SK-N-SH treated with all-trans-retinoic acid at 6 μM for 48 hours (cell line): ENCODE measurements around the gene FCRL6.

ENCODE experiments used
- ATAC-seq: fragments of 200-7000 bp; cut with Tn5 transposase; 3 replicates; pipeline ENCODE4 v1.9.1; 2020; ENCODE audit warnings: mild to moderate bottlenecking, moderate library complexity
- ARNTL ChIP-seq: fragments of 450-650 bp; formaldehyde crosslinking; IDR thresholded peaks from 2 replicates; pipeline ENCODE4 v1.5.0; 2020; ENCODE audit warnings: low read depth, mild to moderate bottlenecking, moderate library complexity, borderline replicate concordance
- BACH2 ChIP-seq: fragments of 250-450 bp; sonication (Bioruptor Pico); IDR thresholded peaks from 2 replicates; pipeline ENCODE4 v1.9.0; 2021; ENCODE audit warnings: mild to moderate bottlenecking, borderline replicate concordance
- CREB5 ChIP-seq: fragments of 250-450 bp; sonication (Bioruptor Pico); IDR thresholded peaks from 2 replicates; pipeline ENCODE4 v1.5.1; 2020; ENCODE audit warnings: low read depth, mild to moderate bottlenecking, moderate library complexity
- CSDC2 ChIP-seq: fragments of 250-450 bp; sonication (Bioruptor Pico); IDR thresholded peaks from 2 replicates; pipeline ENCODE4 v1.5.0; 2020; ENCODE audit warnings: mild to moderate bottlenecking, moderate library complexity
- CSRNP3 ChIP-seq: fragments of 250-450 bp; sonication (Bioruptor Pico); IDR thresholded peaks from 2 replicates; pipeline ENCODE4 v1.5.1; 2021; ENCODE audit warnings: mild to moderate bottlenecking, moderate library complexity
- ESRRG ChIP-seq: fragments of 250-450 bp; sonication (Bioruptor Pico); IDR thresholded peaks from 2 replicates; pipeline ENCODE4 v1.6.1; 2021; ENCODE audit warnings: mild to moderate bottlenecking
- GLIS3 ChIP-seq: fragments of 250-450 bp; sonication (Bioruptor Pico); IDR thresholded peaks from 2 replicates; pipeline ENCODE4 v1.5.0; 2020; ENCODE audit warnings: mild to moderate bottlenecking, moderate library complexity
- ISL1 ChIP-seq: fragments of 250-450 bp; sonication (Bioruptor Pico); IDR thresholded peaks from 2 replicates; pipeline ENCODE4 v2.1.2; 2022; ENCODE audit warnings: mild to moderate bottlenecking, moderate library complexity
- OSR1 ChIP-seq: fragments of 250-450 bp; sonication (Bioruptor Pico); IDR thresholded peaks from 2 replicates; pipeline ENCODE4 v1.8.0; 2022; ENCODE audit warnings: moderate library complexity, mild to moderate bottlenecking, inconsistent platforms
- PPARA ChIP-seq: fragments of 250-450 bp; sonication (Bioruptor Pico); IDR thresholded peaks from 2 replicates; pipeline ENCODE4 v1.5.0; 2020; ENCODE audit warnings: mild to moderate bottlenecking, borderline replicate concordance
- RARB ChIP-seq: fragments of 250-450 bp; sonication (Bioruptor Pico); IDR thresholded peaks from 2 replicates; pipeline ENCODE4 v1.8.0; 2021; ENCODE audit warnings: mild to moderate bottlenecking, moderate library complexity
- SNAI2 ChIP-seq: fragments of 250-450 bp; sonication (Bioruptor Pico); IDR thresholded peaks from 2 replicates; pipeline ENCODE4 v1.5.0; 2020; ENCODE audit warnings: mild to moderate bottlenecking, moderate library complexity
- TCF4 ChIP-seq: fragments of 250-450 bp; sonication (Bioruptor Pico); IDR thresholded peaks from 2 replicates; pipeline ENCODE4 v1.8.0; 2021; ENCODE audit warnings: mild to moderate bottlenecking, moderate library complexity, borderline replicate concordance
- TOX ChIP-seq: fragments of 250-450 bp; sonication (Bioruptor Pico); IDR thresholded peaks from 2 replicates; pipeline ENCODE4 v1.8.0; 2021; ENCODE audit warnings: mild to moderate bottlenecking, moderate library complexity, borderline replicate concordance
- ZFP3 ChIP-seq: fragments of 250-450 bp; sonication (Bioruptor Pico); IDR thresholded peaks from 2 replicates; pipeline ENCODE4 v1.5.0; 2020; ENCODE audit warnings: mild to moderate bottlenecking, moderate library complexity
- ZFP30 ChIP-seq: fragments of 450-650 bp; formaldehyde crosslinking; IDR thresholded peaks from 2 replicates; pipeline ENCODE4 v1.5.0; 2022; ENCODE audit warnings: mild to moderate bottlenecking, moderate library complexity
- ZNF565 ChIP-seq: fragments of 450-650 bp; formaldehyde crosslinking; conservative IDR thresholded peaks from 2 replicates; pipeline ENCODE4 v1.5.0; 2020; ENCODE audit warnings: low read depth, mild to moderate bottlenecking, moderate library complexity
- ZNF70 ChIP-seq: fragments of 450-650 bp; formaldehyde crosslinking; IDR thresholded peaks from 2 replicates; pipeline ENCODE4 v1.5.0; 2020; ENCODE audit warnings: mild to moderate bottlenecking, moderate library complexity
- ZNF8 ChIP-seq: fragments of 450-650 bp; formaldehyde crosslinking; IDR thresholded peaks from 2 replicates; pipeline ENCODE4 v1.5.0; 2020; ENCODE audit warnings: mild to moderate bottlenecking, moderate library complexity
- TF ChIP-seq, protein P1 (sequence below): fragments of 250-450 bp; sonication (Bioruptor Pico); IDR thresholded peaks from 2 replicates; pipeline ENCODE4 v1.5.0; 2020; ENCODE audit warnings: mild to moderate bottlenecking, moderate library complexity
- TF ChIP-seq, protein P2 (sequence below): fragments of 250-450 bp; sonication (Bioruptor Pico); IDR thresholded peaks from 2 replicates; pipeline ENCODE4 v1.8.0; 2021; ENCODE audit warnings: low read depth, mild to moderate bottlenecking, moderate library complexity, borderline replicate concordance
- TF ChIP-seq, protein P3 (sequence below): fragments of 250-450 bp; sonication (Bioruptor Pico); IDR thresholded peaks from 2 replicates; pipeline ENCODE4 v1.8.0; 2020; ENCODE audit warnings: mild to moderate bottlenecking, moderate library complexity, borderline replicate concordance

FCRL6 gene

DNA sequence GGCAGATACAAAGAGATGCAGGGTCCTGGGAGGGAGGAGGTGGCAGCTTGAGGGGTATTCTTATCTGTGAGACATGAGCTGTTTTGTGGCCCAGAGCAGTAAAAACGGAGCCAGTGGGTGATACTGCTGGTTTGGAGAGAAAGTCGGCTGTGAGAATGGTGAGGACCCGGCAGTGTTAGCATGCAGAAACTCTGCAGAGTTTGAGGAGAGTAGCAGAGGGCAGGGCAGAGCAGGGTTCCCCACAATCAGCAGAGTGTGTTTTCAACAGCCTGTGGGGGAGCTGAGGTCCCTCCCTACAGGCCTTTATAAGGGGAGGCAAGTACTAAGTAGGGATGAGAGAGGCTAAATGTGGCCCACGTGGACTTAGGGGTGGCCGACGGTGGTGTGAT is 24.9 kb downstream of the FCRL6 start:
- no peak for ATAC-seq
- no peak for TF ChIP-seq CREB5
- TF ChIP-seq, protein P1, sequence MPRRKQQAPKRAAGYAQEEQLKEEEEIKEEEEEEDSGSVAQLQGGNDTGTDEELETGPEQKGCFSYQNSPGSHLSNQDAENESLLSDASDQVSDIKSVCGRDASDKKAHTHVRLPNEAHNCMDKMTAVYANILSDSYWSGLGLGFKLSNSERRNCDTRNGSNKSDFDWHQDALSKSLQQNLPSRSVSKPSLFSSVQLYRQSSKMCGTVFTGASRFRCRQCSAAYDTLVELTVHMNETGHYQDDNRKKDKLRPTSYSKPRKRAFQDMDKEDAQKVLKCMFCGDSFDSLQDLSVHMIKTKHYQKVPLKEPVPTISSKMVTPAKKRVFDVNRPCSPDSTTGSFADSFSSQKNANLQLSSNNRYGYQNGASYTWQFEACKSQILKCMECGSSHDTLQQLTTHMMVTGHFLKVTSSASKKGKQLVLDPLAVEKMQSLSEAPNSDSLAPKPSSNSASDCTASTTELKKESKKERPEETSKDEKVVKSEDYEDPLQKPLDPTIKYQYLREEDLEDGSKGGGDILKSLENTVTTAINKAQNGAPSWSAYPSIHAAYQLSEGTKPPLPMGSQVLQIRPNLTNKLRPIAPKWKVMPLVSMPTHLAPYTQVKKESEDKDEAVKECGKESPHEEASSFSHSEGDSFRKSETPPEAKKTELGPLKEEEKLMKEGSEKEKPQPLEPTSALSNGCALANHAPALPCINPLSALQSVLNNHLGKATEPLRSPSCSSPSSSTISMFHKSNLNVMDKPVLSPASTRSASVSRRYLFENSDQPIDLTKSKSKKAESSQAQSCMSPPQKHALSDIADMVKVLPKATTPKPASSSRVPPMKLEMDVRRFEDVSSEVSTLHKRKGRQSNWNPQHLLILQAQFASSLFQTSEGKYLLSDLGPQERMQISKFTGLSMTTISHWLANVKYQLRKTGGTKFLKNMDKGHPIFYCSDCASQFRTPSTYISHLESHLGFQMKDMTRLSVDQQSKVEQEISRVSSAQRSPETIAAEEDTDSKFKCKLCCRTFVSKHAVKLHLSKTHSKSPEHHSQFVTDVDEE (CRISPR knock-in tag) = no peak
- no peak for TF ChIP-seq TOX
- TF ChIP-seq, protein P2, sequence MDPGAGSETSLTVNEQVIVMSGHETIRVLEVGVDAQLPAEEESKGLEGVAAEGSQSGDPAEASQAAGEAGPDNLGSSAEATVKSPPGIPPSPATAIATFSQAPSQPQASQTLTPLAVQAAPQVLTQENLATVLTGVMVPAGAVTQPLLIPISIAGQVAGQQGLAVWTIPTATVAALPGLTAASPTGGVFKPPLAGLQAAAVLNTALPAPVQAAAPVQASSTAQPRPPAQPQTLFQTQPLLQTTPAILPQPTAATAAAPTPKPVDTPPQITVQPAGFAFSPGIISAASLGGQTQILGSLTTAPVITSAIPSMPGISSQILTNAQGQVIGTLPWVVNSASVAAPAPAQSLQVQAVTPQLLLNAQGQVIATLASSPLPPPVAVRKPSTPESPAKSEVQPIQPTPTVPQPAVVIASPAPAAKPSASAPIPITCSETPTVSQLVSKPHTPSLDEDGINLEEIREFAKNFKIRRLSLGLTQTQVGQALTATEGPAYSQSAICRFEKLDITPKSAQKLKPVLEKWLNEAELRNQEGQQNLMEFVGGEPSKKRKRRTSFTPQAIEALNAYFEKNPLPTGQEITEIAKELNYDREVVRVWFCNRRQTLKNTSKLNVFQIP (CRISPR knock-in tag) = no peak
- TF ChIP-seq ZNF565 (CRISPR knock-in tag) = no peak
- no peak for TF ChIP-seq CSDC2
- no peak for TF ChIP-seq ISL1 (CRISPR knock-in tag)
- TF ChIP-seq SNAI2 (CRISPR knock-in tag) = no peak
- no peak for TF ChIP-seq RARB
- no peak for TF ChIP-seq ESRRG
- no peak for TF ChIP-seq CSRNP3 (CRISPR knock-in tag)
- TF ChIP-seq ZFP3 (CRISPR knock-in tag) = no peak
- TF ChIP-seq, protein P3, sequence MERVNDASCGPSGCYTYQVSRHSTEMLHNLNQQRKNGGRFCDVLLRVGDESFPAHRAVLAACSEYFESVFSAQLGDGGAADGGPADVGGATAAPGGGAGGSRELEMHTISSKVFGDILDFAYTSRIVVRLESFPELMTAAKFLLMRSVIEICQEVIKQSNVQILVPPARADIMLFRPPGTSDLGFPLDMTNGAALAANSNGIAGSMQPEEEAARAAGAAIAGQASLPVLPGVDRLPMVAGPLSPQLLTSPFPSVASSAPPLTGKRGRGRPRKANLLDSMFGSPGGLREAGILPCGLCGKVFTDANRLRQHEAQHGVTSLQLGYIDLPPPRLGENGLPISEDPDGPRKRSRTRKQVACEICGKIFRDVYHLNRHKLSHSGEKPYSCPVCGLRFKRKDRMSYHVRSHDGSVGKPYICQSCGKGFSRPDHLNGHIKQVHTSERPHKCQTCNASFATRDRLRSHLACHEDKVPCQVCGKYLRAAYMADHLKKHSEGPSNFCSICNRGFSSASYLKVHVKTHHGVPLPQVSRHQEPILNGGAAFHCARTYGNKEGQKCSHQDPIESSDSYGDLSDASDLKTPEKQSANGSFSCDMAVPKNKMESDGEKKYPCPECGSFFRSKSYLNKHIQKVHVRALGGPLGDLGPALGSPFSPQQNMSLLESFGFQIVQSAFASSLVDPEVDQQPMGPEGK = no peak
- no peak for TF ChIP-seq ZFP30 (CRISPR knock-in tag)
- no peak for TF ChIP-seq OSR1
- no peak for TF ChIP-seq GLIS3 (CRISPR knock-in tag)
- TF ChIP-seq TCF4 (CRISPR knock-in tag) = no peak
- TF ChIP-seq PPARA (CRISPR knock-in tag) = no peak
- no peak for TF ChIP-seq ARNTL (CRISPR knock-in tag)

GRCh38 chr1:159827549-159827948 is 25.4 kb downstream of the FCRL6 start:
- TF ChIP-seq TOX = no peak
- TF ChIP-seq SNAI2 (CRISPR knock-in tag) = no peak
- no peak for TF ChIP-seq BACH2 (CRISPR knock-in tag)
- no peak for ATAC-seq

- no peak for ATAC-seq
- TF ChIP-seq ZFP30 (CRISPR knock-in tag) (no peak), ARNTL (CRISPR knock-in tag) (no peak), ESRRG (no peak), CSDC2 (no peak), OSR1 (no peak), RARB (no peak), ZNF70 (CRISPR knock-in tag) (no peak), ZFP3 (CRISPR knock-in tag) (no peak), ZNF8 (CRISPR knock-in tag) (no peak), ZNF565 (CRISPR knock-in tag) (no peak), GLIS3 (CRISPR knock-in tag) (no peak), SNAI2 (CRISPR knock-in tag) (no peak), PPARA (CRISPR knock-in tag) (no peak), ISL1 (CRISPR knock-in tag) (no peak), BACH2 (CRISPR knock-in tag) (no peak), CREB5 (no peak), TCF4 (CRISPR knock-in tag) (no peak), CSRNP3 (CRISPR knock-in tag) (no peak)
- TF ChIP-seq, protein P1 (CRISPR knock-in tag) = no peak
Observed at GRCh38 chr1:159828176-159828575, 26.0 kb downstream of the FCRL6 start.
